Measurements from ENCODE around the gene HSD17B8. TPM values are rescaled to one million over a fixed set of nuclear protein-coding genes. Genes with fewer than 3 reads are reported as not detected.

HSD17B8 gene
- total RNA-seq, 1 experiment from 2014 or later = 22.0 TPM

GRCh38 chr6:33192105-33192646, 12.3 kb upstream of the HSD17B8 start, which contains the start of gene COL11A2 (continued):
- TF ChIP-seq ZFX (IDR thresholded peaks at IDR 0.05) (no peak), FOSL1 (IDR thresholded peaks at IDR 0.05; ENCODE audit: low read depth) (no peak), CBX3 (IDR thresholded peaks at IDR 0.05; ENCODE audit: low read depth) (no peak), YY1 (IDR thresholded peaks at IDR 0.05; ENCODE audit: extremely low read depth, insufficient replicate concordance, low read depth, low read length) (no peak), EZH2phosphoT487 (IDR thresholded peaks at IDR 0.05; ENCODE audit: borderline replicate concordance) (no peak)

GRCh38 chr6:33192671-33193602, 11.5 kb upstream of the HSD17B8 start:
- Histone ChIP-seq H3K9me2 (ENCODE audit: insufficient read depth) (no peaks in the 10 kb centered on the region), H2AFZ (ENCODE audit: low read depth, low read length, poor library complexity, severe bottlenecking) (no peak overlapping the region), H4K20me1 (ENCODE audit: insufficient read depth) (no peaks in the 10 kb centered on the region), H3K36me3 (ENCODE audit: control insufficient read depth in 1 of 2, insufficient read depth in 2 of 2, low read length in 2 of 2) (peaks cover 20 to 28% of the 10 kb centered on the region in 2 experiments; a peak in 3 of 4 replicates), H3K27me3 (ENCODE audit: insufficient read depth, low read length) (no peaks in the 10 kb centered on the region), H3K27ac (ENCODE audit: low read depth, low read length) (no peak overlapping the region), H3K4me3 (replicated peaks in 1 of 2; ENCODE audit: low read depth in 1 of 2, low read length in 2 of 2) (no peak overlapping the region), H3K9me3 (ENCODE audit: control insufficient read depth in 1 of 2, insufficient read depth in 1 of 2, low read depth in 1 of 2, low read length in 2 of 2) (no peaks in the 10 kb centered on the region), H3K4me1 (ENCODE audit: control insufficient read depth in 1 of 2, insufficient read depth in 2 of 2, low read length in 2 of 2) (peaks cover 4 to 9% of the 10 kb centered on the region in 2 experiments; a peak in 3 of 4 replicates), H3K4me2 (ENCODE audit: low read length) (no peak overlapping the region), H3K79me2 (ENCODE audit: insufficient read depth, low read length) (peaks cover 14% of the 10 kb centered on the region; the same call in 1 of the 2 replicates), H3K9ac (ENCODE audit: low read length) (no peak overlapping the region)
- DNase-seq (ENCODE audit: low read depth, low spot score) (no peak), ATAC-seq (no peak)
- ChIA-PET POLR2A (no interaction called here), RAD21 (ENCODE audit: low non-redundant PET in 1 of 2, low total read pairs in 2 of 2, uncharacterized antibody in 2 of 2, unreplicated experiment in 2 of 2) (no interaction called here), CTCF (no interaction called here)
- intact Hi-C loops (cut with micrococcal nuclease) = no loop called here
- BruUV-seq (replicated peaks) = no TSS peak
- TF ChIP-seq CEBPB (IDR thresholded peaks at IDR 0.05; ENCODE audit: low read depth) (no peak), YY1 (IDR thresholded peaks at IDR 0.05; ENCODE audit: extremely low read depth, insufficient replicate concordance, low read depth, low read length) (no peak), ZFX (IDR thresholded peaks at IDR 0.05) (no peak), JUND (IDR thresholded peaks at IDR 0.05) (no peak), ZNF274 (IDR thresholded peaks at IDR 0.05; ENCODE audit: low read depth, low read length) (no peak), EGR1 (IDR thresholded peaks at IDR 0.05; ENCODE audit: low read depth) (no peak), EZH2 (IDR thresholded peaks at IDR 0.05) (no peak), POLR2A (IDR thresholded peaks at IDR 0.05; ENCODE audit: borderline replicate concordance, extremely low read depth, insufficient read depth, insufficient read length) (no peak), FOSL1 (IDR thresholded peaks at IDR 0.05; ENCODE audit: low read depth) (no peak), CBX3 (IDR thresholded peaks at IDR 0.05; ENCODE audit: low read depth) (no peak), POLR2AphosphoS5 (IDR thresholded peaks at IDR 0.05; ENCODE audit: low read depth, low read length) (no peak), REST (IDR thresholded peaks at IDR 0.05; ENCODE audit: low read depth) (no peak), TCF7L2 (IDR thresholded peaks at IDR 0.05; ENCODE audit: borderline replicate concordance, extremely low read depth, insufficient read depth, insufficient read length) (no peak), CTCF (IDR thresholded peaks at IDR 0.05 in 2 of 3, conservative IDR thresholded peaks at IDR 0.05 in 1 of 3; ENCODE audit: borderline replicate concordance in 1 of 3, insufficient read depth in 1 of 3, low read depth in 2 of 3, low read length in 2 of 3) (no peak)

Measured in HCT116 (cell line).